Measurements from ENCODE around the gene IRGQ.
"Not testable (repeated sequence)": the region's sequence is repeated elsewhere in the genome, so short reads cannot be mapped to it uniquely, and the experiment has no call there.

Gene IRGQ

DNA sequence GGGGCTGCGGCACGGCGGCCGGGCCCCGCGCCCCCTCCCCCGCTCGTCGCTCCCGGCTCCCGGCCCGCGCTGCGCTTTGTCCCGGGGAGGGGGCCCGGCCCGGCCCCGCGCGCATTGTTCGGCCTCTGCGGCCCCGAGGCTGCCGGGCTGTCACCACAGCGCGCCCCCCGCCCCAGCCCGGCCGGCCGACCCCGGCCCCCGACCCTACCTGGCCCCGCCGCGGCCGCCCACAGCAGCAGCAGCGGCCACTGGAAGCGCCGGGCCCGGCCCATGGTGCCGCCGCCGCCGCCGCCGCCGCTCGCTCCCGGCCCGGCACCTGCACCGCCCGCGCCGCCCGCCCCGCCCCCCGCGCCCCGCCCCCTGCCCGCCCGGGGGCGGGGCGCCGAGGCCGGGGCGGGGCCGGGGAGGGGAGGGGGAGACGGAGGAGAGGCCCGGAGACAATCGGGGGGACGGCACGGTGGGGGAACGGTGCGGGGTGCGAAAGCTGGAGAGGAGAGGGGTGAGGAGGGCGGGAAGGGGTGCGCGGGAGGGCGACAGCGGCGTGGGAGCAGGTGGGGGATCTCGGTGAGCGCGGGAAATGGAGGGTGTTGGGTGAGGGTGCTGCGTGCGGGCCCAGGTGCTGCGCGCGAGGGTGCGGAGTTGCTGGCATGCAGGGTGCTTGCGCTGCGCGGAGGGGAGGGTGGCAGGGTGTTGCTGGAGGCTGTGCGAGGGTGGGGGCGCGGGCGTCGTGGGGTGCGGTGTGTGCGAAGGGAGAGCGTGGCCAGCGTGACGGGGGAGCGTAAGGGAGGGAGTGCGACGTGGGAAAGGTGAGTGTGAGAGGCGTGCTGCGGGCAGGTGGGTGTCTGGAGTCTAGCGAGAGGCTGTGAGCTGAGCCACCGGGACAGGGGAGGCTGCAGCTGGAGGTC is 43.8 kb upstream of the IRGQ start, which contains the start of gene CADM4:
Gene CADM4, minus strand, starts transcription at position 332 of the 905 bp plus-strand sequence. Its CDS starts 60 bp downstream, at position 272.
- peak within 1 kb of the TSS; percentile 56 for H3K4me3 ChIP-seq (replicated peaks; ENCODE audit: low read depth, low read length)
- TF ChIP-seq, protein P1, sequence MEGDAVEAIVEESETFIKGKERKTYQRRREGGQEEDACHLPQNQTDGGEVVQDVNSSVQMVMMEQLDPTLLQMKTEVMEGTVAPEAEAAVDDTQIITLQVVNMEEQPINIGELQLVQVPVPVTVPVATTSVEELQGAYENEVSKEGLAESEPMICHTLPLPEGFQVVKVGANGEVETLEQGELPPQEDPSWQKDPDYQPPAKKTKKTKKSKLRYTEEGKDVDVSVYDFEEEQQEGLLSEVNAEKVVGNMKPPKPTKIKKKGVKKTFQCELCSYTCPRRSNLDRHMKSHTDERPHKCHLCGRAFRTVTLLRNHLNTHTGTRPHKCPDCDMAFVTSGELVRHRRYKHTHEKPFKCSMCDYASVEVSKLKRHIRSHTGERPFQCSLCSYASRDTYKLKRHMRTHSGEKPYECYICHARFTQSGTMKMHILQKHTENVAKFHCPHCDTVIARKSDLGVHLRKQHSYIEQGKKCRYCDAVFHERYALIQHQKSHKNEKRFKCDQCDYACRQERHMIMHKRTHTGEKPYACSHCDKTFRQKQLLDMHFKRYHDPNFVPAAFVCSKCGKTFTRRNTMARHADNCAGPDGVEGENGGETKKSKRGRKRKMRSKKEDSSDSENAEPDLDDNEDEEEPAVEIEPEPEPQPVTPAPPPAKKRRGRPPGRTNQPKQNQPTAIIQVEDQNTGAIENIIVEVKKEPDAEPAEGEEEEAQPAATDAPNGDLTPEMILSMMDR (IDR thresholded peaks at IDR 0.05; ENCODE audit: low read length, missing control alignments): no peak
- no peak for DNase-seq (ENCODE audit: low read depth)

DNA sequence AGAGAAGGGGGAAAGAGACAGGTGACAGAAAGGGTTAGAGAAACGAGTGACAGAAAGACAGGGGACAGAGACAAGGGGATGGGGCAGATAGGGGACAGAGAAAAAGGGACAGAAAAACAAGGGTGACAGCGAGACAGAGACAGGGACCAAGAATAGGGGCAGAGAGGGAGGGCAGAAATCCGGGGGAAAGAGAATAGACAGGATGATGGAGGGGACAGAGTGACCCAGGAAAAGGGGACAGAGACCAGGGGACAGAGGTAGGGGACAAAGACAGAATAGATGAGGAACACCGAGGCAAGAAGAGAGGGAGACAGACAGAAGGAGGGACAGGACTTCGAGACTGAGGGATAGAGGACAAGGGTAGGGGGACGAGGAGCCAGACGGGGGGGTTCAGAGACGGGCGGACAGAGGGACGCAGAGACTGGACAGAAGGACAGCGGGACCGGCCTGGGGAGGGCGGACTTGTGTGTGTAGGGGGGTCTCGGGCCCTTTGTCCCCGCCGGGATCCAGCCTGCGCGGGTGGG is 43.1 kb upstream of the IRGQ start:
- TF ChIP-seq, protein P1 (IDR thresholded peaks at IDR 0.05; ENCODE audit: low read length, missing control alignments): no peak
- no peak for DNase-seq (ENCODE audit: low read depth)
- peak overlapping the region; percentile 12 for H3K4me3 ChIP-seq (replicated peaks; ENCODE audit: low read depth, low read length)

DNA sequence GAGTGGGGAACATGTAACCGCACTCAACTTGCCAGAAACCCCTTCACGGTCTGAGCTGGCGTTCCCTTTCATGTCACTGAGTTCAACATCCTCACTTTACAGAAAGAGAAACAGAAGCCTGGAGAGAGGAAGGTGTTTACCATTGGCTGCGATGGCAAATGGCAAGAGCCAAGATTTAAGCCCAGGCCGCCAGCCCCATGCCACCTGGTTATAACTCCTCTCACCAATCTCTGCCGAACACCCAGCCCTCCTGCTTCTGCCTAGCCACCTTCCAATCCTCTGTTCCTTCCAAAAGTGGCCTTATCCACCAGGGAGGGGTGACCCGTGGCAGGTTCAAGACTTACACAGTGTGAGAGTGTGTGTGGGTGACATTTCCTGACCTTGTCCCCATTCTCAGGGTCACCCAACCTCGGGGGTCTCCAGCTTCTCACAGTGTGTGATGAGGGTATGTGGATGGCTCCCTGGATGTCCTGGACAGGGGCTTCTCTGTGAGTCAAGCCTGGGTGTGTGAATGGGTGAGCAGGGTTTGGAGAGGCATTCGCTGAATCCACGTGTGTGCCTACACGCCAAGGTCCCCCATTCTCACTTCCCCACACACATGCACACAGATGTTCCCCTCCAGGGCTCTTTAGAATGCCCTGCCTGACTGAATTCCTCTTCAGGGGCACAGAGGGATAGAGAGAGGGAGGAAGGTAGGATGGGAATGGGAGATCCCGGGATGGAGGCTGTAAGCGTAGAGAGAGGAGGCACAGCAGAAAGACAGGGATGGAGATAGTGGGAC is 42.5 kb upstream of the IRGQ start:
- TF ChIP-seq, protein P1 (IDR thresholded peaks at IDR 0.05; ENCODE audit: low read length, missing control alignments): no peak
- H3K4me3 ChIP-seq (replicated peaks; ENCODE audit: low read depth, low read length): no peak overlapping the region
- no peak for DNase-seq (ENCODE audit: low read depth)

DNA sequence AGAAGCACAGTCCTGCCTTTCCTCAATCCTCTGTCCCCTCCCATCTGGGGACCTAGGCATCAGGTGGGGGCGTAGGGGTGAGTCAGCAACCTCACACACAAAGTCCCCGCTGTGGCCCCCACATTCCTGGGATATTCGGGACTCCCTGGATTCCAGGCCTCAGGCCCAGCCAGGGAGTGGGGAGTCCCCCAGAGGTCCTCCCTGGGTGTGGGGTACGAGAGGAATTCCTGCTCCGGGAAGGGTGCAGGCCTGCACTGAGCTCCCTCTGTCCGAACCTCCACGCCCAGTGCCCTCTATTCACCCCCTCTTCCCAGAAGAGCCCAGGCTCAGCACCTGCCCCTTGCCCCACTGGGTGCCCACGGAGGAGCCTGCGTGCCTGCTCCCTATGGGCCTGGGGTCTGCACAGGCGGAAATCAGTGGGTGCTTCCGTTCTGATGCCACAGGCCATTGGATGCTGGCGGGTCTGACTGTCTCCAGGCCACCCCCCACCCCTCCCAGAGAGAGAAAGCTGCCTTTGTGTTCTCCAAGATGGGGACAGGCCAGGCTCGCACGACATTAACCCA is 40.3 kb upstream of the IRGQ start:
- TF ChIP-seq, protein P1 (IDR thresholded peaks at IDR 0.05; ENCODE audit: low read length, missing control alignments): no peak
- no peak overlapping the region for H3K4me3 ChIP-seq (replicated peaks; ENCODE audit: low read depth, low read length)

DNA sequence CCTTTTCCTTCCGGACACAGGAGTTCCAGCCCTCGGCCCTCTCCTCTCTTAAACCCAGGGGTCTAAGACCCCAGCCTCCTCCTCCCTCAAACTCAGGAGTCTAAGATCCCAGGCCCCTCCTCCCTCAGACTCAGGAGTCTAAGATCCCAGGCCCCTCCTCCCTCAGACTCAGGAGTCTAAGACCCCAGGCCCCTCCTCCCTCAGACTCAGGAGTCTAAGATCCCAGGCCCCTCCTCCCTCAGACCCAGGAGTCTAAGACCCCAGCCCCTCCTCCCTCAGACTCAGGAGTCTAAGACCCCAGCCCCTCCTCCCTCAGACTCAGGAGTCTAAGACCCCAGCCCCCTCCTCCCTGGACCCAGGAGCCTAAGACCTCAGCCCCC is 39.6 kb upstream of the IRGQ start:
- not testable (repeated sequence) for DNase-seq (ENCODE audit: low read depth); H3K4me3 ChIP-seq (replicated peaks; ENCODE audit: low read depth, low read length)

More for the DNA sequence above, 40.3 kb upstream of the IRGQ start:
- no peak for DNase-seq (ENCODE audit: low read depth)

DNA sequence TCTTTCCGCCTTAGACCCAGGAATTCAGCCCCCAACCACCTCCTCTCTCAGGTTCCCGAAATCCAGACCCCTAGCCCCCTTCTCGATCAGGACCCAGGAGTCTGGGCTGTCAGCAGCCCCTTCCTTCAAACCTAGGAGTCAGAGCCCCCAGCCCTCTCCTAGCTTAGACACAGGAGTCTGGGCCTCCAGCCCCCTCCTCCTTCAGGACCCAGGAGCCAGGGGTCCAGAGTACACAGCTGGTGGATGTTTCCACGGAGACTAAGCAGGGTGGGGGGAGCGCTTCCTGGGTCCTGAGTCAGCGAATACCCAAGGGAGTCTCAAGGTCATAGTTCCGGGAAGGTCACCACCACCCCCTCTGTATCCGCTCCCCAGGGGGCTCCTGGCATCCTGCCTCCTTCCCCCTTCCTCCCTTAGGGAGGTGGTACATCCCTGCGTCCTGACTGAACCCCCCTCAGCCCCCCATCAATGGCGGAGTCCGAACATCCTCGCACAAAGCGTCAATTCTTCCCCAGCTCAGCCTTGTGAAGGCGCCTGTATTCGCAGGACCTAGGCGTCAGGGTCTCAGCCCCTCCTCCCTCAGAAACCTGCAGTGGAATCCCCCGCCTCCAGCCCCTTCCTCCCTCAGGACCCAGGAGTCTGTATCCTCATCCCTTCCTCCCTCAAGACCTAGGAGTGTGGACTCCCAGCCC is 39.1 kb upstream of the IRGQ start:
- TF ChIP-seq, protein P1 (IDR thresholded peaks at IDR 0.05; ENCODE audit: low read length, missing control alignments): no peak
- H3K4me3 ChIP-seq (replicated peaks; ENCODE audit: low read depth, low read length): peak overlapping the region; percentile 14
- peak; percentile 24 for DNase-seq (ENCODE audit: low read depth)
